HepG2 (cell line): ENCODE measurements around the gene CDK14. TPM values are rescaled to one million over a fixed set of nuclear protein-coding genes. Genes with fewer than 3 reads are reported as not detected.

Experiments
- ATAC-seq: fragments of 200-7000 bp; cut with Tn5 transposase; 3 replicates; pipeline ENCODE4 v1.9.1; 2020; ENCODE audit warnings: mild to moderate bottlenecking, moderate library complexity
- BruUV-seq: library from RNA; stranded (reverse); fragments of 400-500 nt; replicated peaks from 2 replicates; lab custom pipeline; 2021; lab: Mats Ljungman, UMichigan
- CTCF ChIA-PET: fragments of 300-600 bp; formaldehyde crosslinking; extraction: SDS; loops from one replicate; lab custom pipeline; 2021; ENCODE audit warnings: low total read pairs, inconsistent platforms, low intra/inter-chr PET ratio; lab: Yijun Ruan, JAX
- POLR2A ChIA-PET: fragments of 350-600 bp; sonication (Branson Sonifier 250); formaldehyde crosslinking; loops from one replicate; lab custom pipeline; 2020; ENCODE audit warnings: antibody characterized with exemption, inconsistent platforms; lab: Yijun Ruan, JAX
- DNase-seq: peaks from one replicate; pipeline ENCODE4 v3.0.0-alpha.2; 2015; ENCODE audit warnings: low spot score
- FAIRE-seq: peaks from 3 replicates; lab custom pipeline; 2011; peaks lifted over from hg19 to GRCh38; lab: Jason Lieb, UNC
- H2AFZ ChIP-seq: one replicate; pipeline ENCODE4 v1.6.1; 2011; ENCODE audit warnings: low read length, inconsistent platforms
- H3K27ac ChIP-seq: fragments of 300-600 bp; 3 replicates; pipeline ENCODE4 v1.8.0; 2011; ENCODE audit warnings: mixed run types, mild to moderate bottlenecking, mixed read lengths, low read length, inconsistent platforms; ENCODE audit not compliant: insufficient read depth; ENCODE audit errors: extremely low read length
- H3K27me3 ChIP-seq, 2 experiments: fragments of 200-600 bp in 1 of 2; 2 replicates in 1 of 2; 3 replicates in 1 of 2; pipeline versions ENCODE4 v1.6.0 to v1.8.0; 2011; ENCODE audit warnings: low read length in 2 of 2, mild to moderate bottlenecking in 2 of 2, moderate library complexity in 2 of 2, inconsistent platforms in 1 of 2; ENCODE audit not compliant: insufficient read depth in 2 of 2, control insufficient read depth in 1 of 2
- H3K36me3 ChIP-seq, 2 experiments: fragments of 200-600 bp in 1 of 2; replicated peaks in 1 of 2; 2 replicates in 1 of 2; 3 replicates in 1 of 2; pipeline versions ENCODE4 v1.5.1 to v1.8.0; 2011; ENCODE audit warnings: low read length in 2 of 2, inconsistent platforms in 1 of 2; ENCODE audit not compliant: insufficient read depth in 2 of 2, control insufficient read depth in 1 of 2
- H3K4me1 ChIP-seq: 2 replicates; pipeline ENCODE4 v1.5.1; 2012; ENCODE audit warnings: low read length, inconsistent platforms; ENCODE audit not compliant: insufficient read depth
- H3K4me2 ChIP-seq: 2 replicates; pipeline ENCODE4 v1.6.0; 2011; ENCODE audit warnings: low read depth, low read length, inconsistent platforms
- H3K4me3 ChIP-seq, 3 experiments: fragments of 200-600 bp in 1 of 3; sonication (generic), shearing (Covaris generic) in 1 of 3; replicated peaks in 1 of 3; 2 replicates each; pipeline ENCODE4 v1.5.1; 2011 to 2016; ENCODE audit warnings: low read length in 3 of 3, inconsistent platforms in 2 of 3, low read depth in 2 of 3, mild to moderate bottlenecking in 2 of 3, control low read depth in 1 of 3, mixed read lengths in 1 of 3; ENCODE audit not compliant: insufficient read depth in 1 of 3
- H3K79me2 ChIP-seq: one replicate; pipeline ENCODE4 v1.6.1; 2011; ENCODE audit warnings: low read length, inconsistent platforms; ENCODE audit not compliant: insufficient read depth
- H3K9ac ChIP-seq: 2 replicates; pipeline ENCODE4 v1.6.0; 2011; ENCODE audit warnings: mild to moderate bottlenecking, low read depth, low read length, inconsistent platforms; ENCODE audit not compliant: insufficient read depth
- H3K9me3 ChIP-seq: 2 replicates; pipeline ENCODE4 v1.5.1; 2012; ENCODE audit warnings: mild to moderate bottlenecking, low read length
- H4K20me1 ChIP-seq: 2 replicates; pipeline ENCODE4 v1.6.0; 2011; ENCODE audit warnings: inconsistent platforms, mild to moderate bottlenecking, low read length, moderate library complexity; ENCODE audit not compliant: insufficient read depth
- MBD4 ChIP-seq: IDR thresholded peaks from 2 replicates; pipeline ENCODE4 v1.6.1; 2012; ENCODE audit warnings: low read length, inconsistent platforms, borderline replicate concordance
- PCBP2 ChIP-seq: fragments of 200-400 bp; formaldehyde crosslinking; optimal IDR thresholded peaks from 2 replicates; pipeline ENCODE3; 2018; ENCODE audit warnings: low read length, low read depth; ENCODE audit not compliant: poor library complexity, severe bottlenecking
- SNAI1 ChIP-seq: sonication (generic); formaldehyde crosslinking; IDR thresholded peaks from 2 replicates; pipeline ENCODE4 v1.5.0; 2020; ENCODE audit warnings: mild to moderate bottlenecking, missing genetic modification reagents, borderline replicate concordance
- ZBTB26 ChIP-seq: IDR thresholded peaks from 2 replicates; pipeline ENCODE4 v1.6.1; 2016; ENCODE audit warnings: missing compliant biosample characterization, missing genetic modification reagents, borderline replicate concordance
- ZNF124 ChIP-seq: sonication (generic); formaldehyde crosslinking; IDR thresholded peaks from 2 replicates; pipeline ENCODE4 v1.4.0; 2020; ENCODE audit warnings: missing genetic modification reagents
- ZNF33A ChIP-seq: sonication (generic); formaldehyde crosslinking; IDR thresholded peaks from 2 replicates; pipeline ENCODE4 v1.5.1; 2020; ENCODE audit warnings: missing genetic modification reagents, mild to moderate bottlenecking, moderate library complexity, borderline replicate concordance
- ZNF574 ChIP-seq: sonication (generic); formaldehyde crosslinking; IDR thresholded peaks from 2 replicates; pipeline ENCODE4 v1.4.0; 2020; ENCODE audit warnings: missing genetic modification reagents
- ZNF678 ChIP-seq: sonication (generic); formaldehyde crosslinking; IDR thresholded peaks from 2 replicates; pipeline ENCODE4 v1.4.0; 2020; ENCODE audit warnings: mild to moderate bottlenecking, missing genetic modification reagents
- in situ Hi-C: cut with HindIII; loops from 2 replicates; pipeline ENCODE4 v1.10.0; 2017; ENCODE audit warnings: low pct_unique_long_range_greater_than_20kb; ENCODE audit not compliant: extremely low pct_ligation_motif_present
- intact Hi-C: fragments of 100-400 bp; cut with micrococcal nuclease; formaldehyde crosslinking; loops from one replicate; pipeline ENCODE4 v1.10.0; 2022; ENCODE audit not compliant: unreplicated experiment
- polyA plus RNA-seq, 8 experiments: library from polyadenylated mRNA; depleted of rRNA in 3 of 8; stranded (reverse) in 7 of 8; unstranded in 1 of 8; fragments of >200 nt; fragmentation: Illumina TruSeq in 4 of 8; extraction: Trizol in 4 of 8; gene quantifications; 2 replicates each; pipeline versions ENCODE4 v1.2.1 to v1.2.3, GENCODE V29; 2011 to 2016; ENCODE audit warnings: low read depth in 4 of 8, missing spikeins in 1 of 8, mixed read lengths in 1 of 8; ENCODE audit not compliant: insufficient read depth in 1 of 8
- total RNA-seq, 5 experiments: library from RNA; depleted of rRNA; stranded (reverse); fragments of >200 nt; fragmentation: Illumina TruSeq; extraction: Trizol; gene quantifications; 2 replicates each; pipeline ENCODE4 v1.2.3, GENCODE V29; 2016; ENCODE audit warnings: low read depth in 1 of 5

Gene CDK14
- total and polyA plus RNA-seq, 2 of the 13 experiments (the other 11 are each of a cell fraction or from before 2014, with no cell fraction given): 0.26 to 0.71 TPM

- no peaks in the 10 kb centered on the region for H3K36me3 ChIP-seq
- no peak overlapping the region for H3K27ac ChIP-seq
- H3K4me3 ChIP-seq: no peak overlapping the region
- no peak overlapping the region for H3K4me2 ChIP-seq
- ChIA-PET CTCF (no interaction called here), POLR2A (no interaction called here)
- H3K9me3 ChIP-seq: no peaks in the 10 kb centered on the region
- FAIRE-seq: no peak
- intact Hi-C loops: loop anchor here (10.0 kb wide), 1 partner anchor 1453 kb away; no protein-coding TSS in a partner anchor
- H2AFZ ChIP-seq: no peak overlapping the region
- H3K79me2 ChIP-seq: no peaks in the 10 kb centered on the region
- no peak for ATAC-seq
- no peak overlapping the region for H3K9ac ChIP-seq
- H4K20me1 ChIP-seq: no peaks in the 10 kb centered on the region
- no TSS peak for BruUV-seq
- DNase-seq: no peak
- in situ Hi-C loops: no loop called here
- no peaks in the 10 kb centered on the region for H3K4me1 ChIP-seq
- no peaks in the 10 kb centered on the region for H3K27me3 ChIP-seq
- no peak for TF ChIP-seq PCBP2
- TF ChIP-seq ZNF124 (CRISPR knock-in tag): no peak
- TF ChIP-seq SNAI1 (CRISPR knock-in tag): no peak
- TF ChIP-seq ZNF33A (CRISPR knock-in tag): no peak
- no peak for TF ChIP-seq ZBTB26
- TF ChIP-seq ZNF574 (CRISPR knock-in tag): no peak
- TF ChIP-seq MBD4: no peak
- no peak for TF ChIP-seq ZNF678 (CRISPR knock-in tag)
These were observed 352.0 kb downstream of the CDK14 start for GRCh38 chr7:90948085-90948484.
